Osteocyte (in vitro differentiated cells): ENCODE results near the gene COPS3. TPM values are rescaled to one million over a fixed set of nuclear protein-coding genes. Genes with fewer than 3 reads are reported as not detected.

Source experiments
- DNase-seq: peaks from one replicate; pipeline ENCODE4 v3.0.0; 2021; ENCODE audit warnings: mixed read lengths; ENCODE audit not compliant: unreplicated experiment; ENCODE audit errors: extremely low spot score
- H3K27ac Mint-ChIP-seq: one replicate; pipeline ENCODE4 v1.8.0; 2021; ENCODE audit warnings: mild to moderate bottlenecking, mixed read lengths; ENCODE audit not compliant: unreplicated experiment
- H3K27me3 Mint-ChIP-seq: one replicate; pipeline ENCODE4 v1.8.0; 2021; ENCODE audit warnings: mixed read lengths; ENCODE audit not compliant: unreplicated experiment
- H3K36me3 Mint-ChIP-seq: one replicate; pipeline ENCODE4 v1.8.0; 2021; ENCODE audit warnings: mixed read lengths; ENCODE audit not compliant: unreplicated experiment
- H3K4me1 Mint-ChIP-seq: one replicate; pipeline ENCODE4 v1.8.0; 2021; ENCODE audit warnings: mixed read lengths; ENCODE audit not compliant: unreplicated experiment
- H3K4me3 Mint-ChIP-seq: one replicate; pipeline ENCODE4 v1.8.0; 2021; ENCODE audit warnings: mild to moderate bottlenecking, moderate library complexity, mixed read lengths; ENCODE audit not compliant: unreplicated experiment
- H3K9me3 Mint-ChIP-seq: one replicate; pipeline ENCODE4 v1.8.0; 2021; ENCODE audit warnings: mixed read lengths; ENCODE audit not compliant: unreplicated experiment
- total RNA-seq: library from RNA; stranded (reverse); gene quantifications from 2 replicates; pipeline ENCODE4 v1.2.1, GENCODE V29; 2021
- TF ChIP-seq, protein P1 (sequence below): fragments of 200-600 bp; sonication (generic); IDR thresholded peaks from 2 replicates; pipeline ENCODE4 v1.5.0; 2021; ENCODE audit warnings: antibody characterized with exemption, mild to moderate bottlenecking, moderate library complexity

COPS3 gene
- total RNA-seq, 1 donor from 2014 or later = 55.9 TPM

DNA sequence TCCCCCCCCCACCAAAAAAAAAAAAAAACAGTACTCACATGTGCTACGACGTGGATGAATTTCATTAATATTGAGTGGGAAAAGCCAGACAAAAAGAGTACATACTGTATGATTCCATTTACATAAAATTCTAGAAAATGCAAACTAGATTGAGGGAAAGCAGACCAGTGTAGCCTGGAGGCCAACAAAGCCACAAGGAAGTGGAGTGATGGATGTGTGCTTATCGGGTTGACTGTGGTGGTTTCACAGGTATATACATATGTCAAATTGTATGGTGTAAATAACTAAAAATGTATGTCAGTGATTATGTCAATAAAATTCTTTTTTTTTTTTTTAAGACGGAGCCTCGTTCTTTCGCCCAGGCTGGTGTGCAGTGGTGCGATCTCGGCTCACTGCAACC is 73.0 kb downstream of the COPS3 start:
- H3K27me3 Mint-ChIP-seq = no peaks in the 10 kb centered on the region
- no peaks in the 10 kb centered on the region for H3K9me3 Mint-ChIP-seq
- H3K4me1 Mint-ChIP-seq = peaks cover 17% of the 10 kb centered on the region
- TF ChIP-seq, protein P1, sequence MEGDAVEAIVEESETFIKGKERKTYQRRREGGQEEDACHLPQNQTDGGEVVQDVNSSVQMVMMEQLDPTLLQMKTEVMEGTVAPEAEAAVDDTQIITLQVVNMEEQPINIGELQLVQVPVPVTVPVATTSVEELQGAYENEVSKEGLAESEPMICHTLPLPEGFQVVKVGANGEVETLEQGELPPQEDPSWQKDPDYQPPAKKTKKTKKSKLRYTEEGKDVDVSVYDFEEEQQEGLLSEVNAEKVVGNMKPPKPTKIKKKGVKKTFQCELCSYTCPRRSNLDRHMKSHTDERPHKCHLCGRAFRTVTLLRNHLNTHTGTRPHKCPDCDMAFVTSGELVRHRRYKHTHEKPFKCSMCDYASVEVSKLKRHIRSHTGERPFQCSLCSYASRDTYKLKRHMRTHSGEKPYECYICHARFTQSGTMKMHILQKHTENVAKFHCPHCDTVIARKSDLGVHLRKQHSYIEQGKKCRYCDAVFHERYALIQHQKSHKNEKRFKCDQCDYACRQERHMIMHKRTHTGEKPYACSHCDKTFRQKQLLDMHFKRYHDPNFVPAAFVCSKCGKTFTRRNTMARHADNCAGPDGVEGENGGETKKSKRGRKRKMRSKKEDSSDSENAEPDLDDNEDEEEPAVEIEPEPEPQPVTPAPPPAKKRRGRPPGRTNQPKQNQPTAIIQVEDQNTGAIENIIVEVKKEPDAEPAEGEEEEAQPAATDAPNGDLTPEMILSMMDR = no peak
- H3K27ac Mint-ChIP-seq = no peak overlapping the region
- DNase-seq = no peak
- H3K4me3 Mint-ChIP-seq = no peak overlapping the region
- peaks cover 12% of the 10 kb centered on the region for H3K36me3 Mint-ChIP-seq

DNA sequence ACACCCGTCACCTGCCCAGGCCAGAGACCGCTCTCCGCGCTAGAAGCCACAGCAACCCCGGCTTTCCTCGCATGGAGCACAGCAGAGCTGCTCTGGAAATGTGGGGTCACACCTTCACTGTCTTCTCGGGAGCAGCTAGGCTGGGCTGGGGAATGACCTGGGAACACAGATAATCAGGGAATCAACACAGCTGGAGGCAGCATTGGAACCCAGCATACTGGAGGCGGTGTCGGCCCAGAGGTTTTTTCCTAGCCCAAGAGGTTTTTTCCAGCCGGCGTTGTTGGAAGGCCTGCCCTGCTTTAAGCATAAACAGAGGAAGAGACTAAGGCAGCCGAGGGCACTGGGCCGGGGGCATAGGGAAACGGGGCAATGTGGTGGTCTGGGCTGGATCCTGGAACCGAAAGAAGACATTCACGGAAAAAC is 74.1 kb downstream of the COPS3 start:
- Mint-ChIP-seq H3K9me3 (no peaks in the 10 kb centered on the region), H3K36me3 (peaks cover 5% of the 10 kb centered on the region), H3K27ac (no peak overlapping the region), H3K4me3 (no peak overlapping the region), H3K27me3 (no peaks in the 10 kb centered on the region), H3K4me1 (peaks cover 22% of the 10 kb centered on the region)
- TF ChIP-seq, protein P1 = no peak
- DNase-seq = no peak

DNA sequence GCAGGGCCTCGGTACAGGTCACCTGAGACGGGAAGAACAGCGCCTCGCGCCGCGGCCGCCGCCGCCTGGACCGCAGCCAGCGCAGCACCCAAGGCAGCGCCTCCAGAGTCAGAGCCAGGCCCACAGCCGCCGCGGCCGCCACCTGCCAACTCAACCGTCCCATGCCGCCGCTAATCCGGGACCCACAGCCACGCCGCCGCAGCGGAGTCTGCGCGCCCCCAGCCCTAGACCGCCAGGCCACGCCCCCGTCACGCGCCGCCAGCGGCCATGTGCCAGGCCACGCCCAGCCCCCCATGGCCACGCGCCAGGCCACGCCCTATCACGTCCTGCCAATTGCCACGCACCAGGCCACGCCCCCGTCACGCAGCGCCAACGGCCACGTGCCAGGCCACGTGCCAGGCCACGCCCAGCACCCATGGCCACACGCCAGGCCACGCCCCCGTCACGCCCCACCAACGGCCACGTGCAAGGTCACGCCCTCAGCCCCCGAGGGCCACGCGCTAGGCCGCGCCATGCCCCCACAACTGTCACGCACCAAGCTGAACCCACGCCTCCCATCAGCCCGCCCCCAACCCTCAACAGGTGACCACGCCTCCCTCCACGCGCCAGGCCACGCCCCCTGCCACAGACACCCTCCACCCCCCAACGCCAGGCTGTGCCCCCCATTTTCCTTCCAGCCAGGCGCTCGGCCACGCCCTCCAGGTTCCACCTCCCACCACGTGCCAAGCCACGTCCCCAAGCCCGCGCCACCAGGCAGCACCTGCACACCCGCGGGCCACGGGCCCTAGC is 74.7 kb downstream of the COPS3 start, which contains the start of gene PLD6:
Gene PLD6, minus strand, starts transcription at position 210 of the 789 bp plus-strand sequence. Its CDS starts 47 bp downstream, at position 163.
- Mint-ChIP-seq H3K9me3 (no peaks in the 10 kb centered on the region), H3K4me3 (no peak within 1 kb of the TSS)
- DNase-seq = no peak

DNA sequence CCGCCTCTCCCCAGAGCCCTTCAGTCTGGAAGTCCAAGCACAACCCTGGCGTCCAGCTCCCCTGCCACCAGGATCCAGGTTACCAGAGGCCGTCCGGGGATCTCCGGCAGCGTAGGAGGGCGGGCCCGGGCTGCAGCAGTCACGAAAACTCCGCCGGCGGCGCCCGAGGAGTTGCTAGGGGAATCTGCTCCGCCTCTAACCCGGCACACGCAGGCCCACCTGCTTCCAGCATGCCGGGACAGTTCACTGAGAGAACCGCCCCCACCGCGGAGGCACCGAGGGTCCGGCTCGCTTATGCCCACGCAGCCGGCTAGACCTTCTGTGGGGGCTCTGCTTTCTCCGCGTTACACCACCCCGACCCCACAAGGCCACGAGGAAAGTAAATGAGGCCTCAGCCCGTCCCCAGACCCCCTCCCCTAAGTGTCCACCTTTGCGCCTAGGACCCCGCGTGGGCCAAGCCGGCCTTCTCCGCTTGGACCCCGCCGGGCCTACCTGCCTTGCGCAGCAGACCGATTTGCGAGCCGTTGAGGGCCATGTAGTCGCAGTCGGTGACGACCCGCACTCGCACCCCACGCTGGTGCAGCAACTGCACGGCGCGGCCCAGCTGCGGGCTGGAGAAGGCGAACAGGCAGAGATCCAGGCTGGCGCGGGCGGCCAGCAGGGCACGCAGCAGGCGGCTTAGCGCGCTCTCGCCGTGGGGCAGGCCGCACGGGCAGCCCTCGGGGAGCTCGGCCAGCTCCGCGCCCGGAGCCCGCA is 75.5 kb downstream of the COPS3 start:
- no peak for DNase-seq
- H3K4me1 Mint-ChIP-seq = peaks cover 34% of the 10 kb centered on the region
- H3K4me3 Mint-ChIP-seq = no peak overlapping the region
- H3K27ac Mint-ChIP-seq = no peak overlapping the region
- H3K9me3 Mint-ChIP-seq = no peaks in the 10 kb centered on the region
- H3K27me3 Mint-ChIP-seq = no peaks in the 10 kb centered on the region
- TF ChIP-seq, protein P1 = no peak
- peaks cover 2% of the 10 kb centered on the region for H3K36me3 Mint-ChIP-seq

More for the DNA sequence above, 74.7 kb downstream of the COPS3 start, which contains the start of gene PLD6:
- TF ChIP-seq, protein P1 = no peak
- Mint-ChIP-seq H3K27ac (no peak within 1 kb of the TSS), H3K4me1 (peaks cover 27% of the 10 kb centered on the region), H3K27me3 (no peaks in the 10 kb centered on the region), H3K36me3 (peaks cover 4% of the 10 kb centered on the region)

DNA sequence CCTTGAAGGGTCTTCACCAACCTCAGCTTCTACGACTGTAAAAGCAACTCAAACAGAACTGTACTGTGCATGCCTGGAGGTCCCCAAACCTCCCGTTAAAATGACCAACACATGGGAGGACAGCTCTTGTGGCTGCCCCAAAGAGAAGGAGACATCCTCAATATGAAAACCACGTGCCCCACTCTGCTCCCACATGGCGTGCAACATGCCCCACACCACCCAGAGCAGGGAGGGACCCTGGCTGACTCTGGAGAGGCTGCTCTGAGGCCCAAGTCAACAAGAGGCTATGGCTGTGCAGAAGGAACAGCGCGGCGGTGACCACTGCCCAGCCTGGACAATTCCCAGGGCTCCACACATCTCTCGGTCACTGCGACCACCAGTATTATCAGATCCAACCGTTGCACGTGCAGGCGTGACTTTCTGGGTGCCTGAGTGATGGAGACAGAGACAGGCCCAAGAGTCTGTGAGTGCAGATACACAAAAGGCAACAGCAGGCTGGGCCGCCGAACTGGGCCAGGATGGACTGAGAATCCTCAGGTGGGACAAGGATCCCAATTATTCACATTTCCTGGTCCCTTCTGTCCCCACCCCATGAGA is 76.3 kb downstream of the COPS3 start:
- no peak for DNase-seq
- H3K4me1 Mint-ChIP-seq = peaks cover 42% of the 10 kb centered on the region
- H3K27me3 Mint-ChIP-seq = no peaks in the 10 kb centered on the region
- no peak overlapping the region for H3K27ac Mint-ChIP-seq
- peaks cover 2% of the 10 kb centered on the region for H3K36me3 Mint-ChIP-seq
- TF ChIP-seq, protein P1 = no peak
- no peaks in the 10 kb centered on the region for H3K9me3 Mint-ChIP-seq
- H3K4me3 Mint-ChIP-seq = no peak overlapping the region
